CD4-positive, alpha-beta T cell treated with Interferon alpha-2 for 1 hour (primary cell): ENCODE data around the gene TFAP2C.
"Not testable (repeated sequence)": the region's sequence is repeated elsewhere in the genome, so short reads cannot be mapped to it uniquely, and the experiment has no call there.

ENCODE experiments used
- DNase-seq, 2 donors: peaks; one replicate each; pipeline ENCODE4 v3.0.0-alpha.2; 2020 to 2022

Gene TFAP2C

DNA sequence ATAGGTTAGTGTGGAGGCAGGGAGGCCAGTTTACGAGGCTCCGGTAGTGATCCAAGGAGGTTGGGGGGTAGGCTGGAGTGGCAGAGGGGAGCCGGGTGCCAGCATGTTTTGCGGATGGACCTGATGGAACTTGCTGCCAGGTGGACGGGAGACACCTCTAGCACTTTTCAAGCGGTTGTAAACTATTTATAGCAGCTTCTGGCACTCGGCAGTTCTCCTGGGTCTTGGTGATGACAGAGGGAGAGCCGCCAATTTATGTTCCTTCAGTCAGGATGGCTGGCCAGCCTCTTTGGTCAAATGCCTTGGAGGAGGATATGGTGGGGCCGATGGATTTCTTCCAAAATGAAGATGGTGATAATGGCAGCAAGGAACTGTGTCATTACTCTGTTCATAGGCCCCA is 28.8 kb downstream of the TFAP2C start:
- DNase-seq, result no peak

DNA sequence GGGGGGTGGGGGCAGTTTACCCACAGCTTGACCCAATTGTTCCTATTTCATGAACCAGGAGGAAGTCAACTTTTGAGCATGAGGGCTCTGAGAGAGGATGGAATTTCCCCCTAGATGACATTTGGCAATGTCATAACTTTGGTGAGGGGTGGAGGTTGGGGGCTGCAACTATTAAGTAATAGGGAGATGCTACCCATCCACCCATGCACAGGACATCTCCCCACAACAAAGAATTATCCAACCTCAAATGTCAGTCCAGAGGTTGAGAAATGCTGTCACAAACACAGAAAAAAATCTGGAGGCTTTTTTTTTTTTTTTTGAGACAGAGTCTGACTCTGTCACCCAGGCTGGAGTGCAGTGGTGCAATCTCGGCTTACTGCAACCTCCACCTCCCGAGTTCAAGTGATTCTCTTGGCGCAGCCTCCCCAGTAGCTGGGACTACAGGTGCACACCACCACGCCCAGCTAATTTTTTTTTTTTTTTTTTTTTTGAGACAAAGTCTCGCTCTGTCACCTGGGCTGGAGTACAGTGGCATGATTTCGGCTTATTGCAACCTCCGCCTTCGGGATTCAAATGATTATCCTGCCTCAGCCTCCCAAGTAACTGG is 29.3 kb downstream of the TFAP2C start:
- DNase-seq, result not testable (repeated sequence)

DNA sequence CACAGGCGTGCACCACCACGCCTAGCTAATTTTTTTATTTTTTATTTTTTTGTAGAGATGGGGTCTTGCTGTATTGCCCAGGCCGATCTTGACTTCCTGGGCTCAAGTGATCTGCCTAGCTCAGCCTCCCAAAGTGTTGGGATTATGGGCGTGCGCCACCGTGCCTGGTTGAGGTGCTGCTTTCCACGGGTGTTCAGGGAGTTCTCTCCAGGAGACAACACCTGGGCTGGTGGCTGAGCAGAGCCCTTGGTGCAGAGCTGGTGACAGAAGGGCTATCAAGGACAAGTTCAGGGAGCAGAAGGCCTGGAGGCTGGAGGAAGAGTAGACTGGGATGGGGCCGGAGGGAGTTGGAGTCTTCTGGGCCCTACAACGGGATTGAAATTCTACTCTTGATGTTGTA is 34.6 kb downstream of the TFAP2C start:
- DNase-seq, result no peak

DNA sequence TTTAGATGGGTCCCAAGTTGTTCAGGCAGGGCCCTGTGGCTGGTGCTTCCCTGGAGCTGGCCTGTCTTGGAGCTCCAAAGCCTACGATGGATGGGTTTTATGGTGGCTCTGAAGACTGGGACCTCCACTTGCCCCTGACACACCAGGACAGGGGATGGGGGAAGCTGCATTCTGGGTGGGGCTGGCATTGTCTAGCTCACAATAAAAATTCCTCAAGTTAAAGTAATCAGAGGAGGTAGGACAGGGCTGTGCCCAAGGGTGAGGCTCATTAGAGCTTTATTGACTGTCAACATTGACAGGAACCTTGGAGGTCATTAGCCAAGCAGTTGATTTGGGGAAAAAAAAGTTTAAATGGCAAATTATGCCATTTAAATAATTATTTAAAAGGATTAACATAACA is 35.7 kb downstream of the TFAP2C start:
- no peak for DNase-seq

DNA sequence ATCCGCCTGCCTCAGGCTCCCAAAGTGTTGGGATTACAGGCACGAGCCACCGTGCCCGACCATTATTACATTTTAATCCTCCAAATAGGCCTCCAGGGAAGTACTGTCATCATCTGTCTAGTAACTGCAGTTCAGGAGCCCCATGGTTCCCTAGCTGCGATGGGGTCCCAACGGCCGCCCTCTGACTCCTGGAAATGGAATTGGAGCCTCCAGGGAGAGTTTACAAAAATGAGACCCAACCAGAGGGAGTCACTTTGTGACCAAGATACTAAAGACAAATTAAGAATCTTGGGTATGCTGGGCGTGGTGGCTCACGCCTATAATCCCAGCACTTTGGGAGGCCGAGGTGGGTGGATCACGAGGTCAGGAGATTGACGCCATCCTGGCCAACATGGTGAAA is 36.7 kb downstream of the TFAP2C start:
- DNase-seq, result no peak

DNA sequence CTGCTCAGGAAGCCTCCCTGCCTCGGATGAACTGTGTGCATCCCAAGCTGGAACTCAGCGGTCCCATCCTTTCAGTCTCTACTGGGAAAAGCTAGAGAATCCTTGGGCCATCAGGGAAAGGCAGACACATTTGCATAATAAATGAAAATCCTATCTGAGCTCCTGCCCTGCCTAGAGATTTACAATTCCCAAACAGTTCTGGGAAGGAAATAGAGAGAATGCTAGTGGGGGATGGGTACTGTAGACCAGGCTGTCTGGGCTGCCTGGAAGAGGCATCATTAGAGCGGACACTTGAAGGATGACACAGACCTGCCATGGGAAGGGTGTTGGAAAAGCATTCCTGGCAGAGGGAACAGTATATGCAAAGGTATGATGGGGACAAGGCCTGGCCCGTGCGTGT is 44.3 kb downstream of the TFAP2C start:
- no peak for DNase-seq

DNA sequence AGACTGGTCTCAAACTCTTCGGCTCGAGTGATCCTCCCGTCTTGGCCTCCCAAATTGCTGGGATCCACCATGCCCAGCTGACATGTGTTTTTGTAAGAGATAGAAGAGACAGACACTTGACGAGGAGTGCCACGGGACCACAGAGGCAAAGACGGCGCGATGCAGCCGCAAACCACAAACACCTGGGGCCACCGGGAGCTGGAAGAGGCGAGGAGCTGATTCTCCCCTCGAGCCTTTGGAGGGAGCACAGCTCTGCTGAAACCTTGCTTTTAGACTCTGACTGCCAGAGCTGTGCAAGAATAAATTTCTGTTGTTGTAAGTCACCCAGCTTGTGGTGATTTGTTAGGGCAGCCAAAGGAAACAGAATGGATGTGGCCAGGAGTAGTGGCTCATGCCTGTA is 46.9 kb downstream of the TFAP2C start:
- no peak for DNase-seq

DNA sequence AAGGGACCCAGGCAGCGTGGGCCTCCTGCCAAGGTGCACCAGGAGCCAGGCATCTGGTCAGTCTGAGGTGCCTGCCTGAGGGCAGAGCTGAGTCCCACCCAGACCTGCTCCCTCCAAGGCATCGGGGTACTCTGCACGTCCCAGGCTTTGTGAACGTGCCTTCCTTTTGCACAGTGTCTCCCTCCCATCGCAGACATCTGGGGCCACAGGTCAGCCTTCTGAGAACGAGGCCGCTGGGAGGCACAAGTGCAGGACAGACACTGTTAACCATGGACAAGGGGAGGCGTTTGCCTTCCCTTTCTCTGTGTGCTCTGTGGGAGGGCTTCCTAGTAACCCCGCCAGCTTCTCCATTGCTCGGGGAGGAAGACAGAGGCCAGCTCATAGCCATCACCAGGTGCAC is 47.6 kb downstream of the TFAP2C start:
- no peak for DNase-seq

DNA sequence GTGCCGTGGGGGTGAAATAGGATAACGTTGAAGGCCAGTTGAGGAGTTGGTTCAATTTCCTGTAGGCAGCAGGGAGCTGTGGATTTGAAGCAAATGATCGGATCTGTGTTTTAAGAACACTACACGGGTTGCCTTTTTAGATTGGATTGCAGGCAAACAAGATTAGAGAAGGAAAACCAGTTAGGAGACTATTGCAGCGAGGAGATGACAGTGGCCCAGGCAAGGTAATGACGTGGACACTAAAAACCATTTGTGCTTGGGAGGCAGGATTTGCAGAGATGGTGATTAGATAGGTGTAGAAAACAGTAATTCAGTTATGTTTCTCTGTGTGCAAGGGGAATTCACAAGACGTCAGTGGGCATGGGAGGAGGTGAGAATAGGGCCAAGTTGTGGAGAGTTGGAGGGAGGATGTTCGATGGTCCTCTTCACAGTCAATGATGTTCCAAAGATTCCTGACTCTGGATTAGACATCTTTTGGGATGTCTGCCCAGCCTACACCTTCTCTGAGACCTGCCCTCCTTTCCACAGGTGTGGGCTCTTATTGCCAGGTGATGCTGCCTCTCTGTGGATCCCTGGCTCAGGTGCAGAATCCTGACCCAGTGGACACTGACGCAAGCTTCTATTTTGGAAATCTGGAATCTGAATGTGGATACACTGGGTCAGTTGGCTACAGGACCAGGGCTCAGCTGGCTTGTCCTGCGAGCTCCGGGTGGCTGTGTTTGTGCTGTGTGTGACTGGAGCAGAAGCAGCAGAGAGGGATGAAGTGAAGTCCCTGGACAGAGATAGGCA is 54.2 kb downstream of the TFAP2C start:
- no peak for DNase-seq

DNA sequence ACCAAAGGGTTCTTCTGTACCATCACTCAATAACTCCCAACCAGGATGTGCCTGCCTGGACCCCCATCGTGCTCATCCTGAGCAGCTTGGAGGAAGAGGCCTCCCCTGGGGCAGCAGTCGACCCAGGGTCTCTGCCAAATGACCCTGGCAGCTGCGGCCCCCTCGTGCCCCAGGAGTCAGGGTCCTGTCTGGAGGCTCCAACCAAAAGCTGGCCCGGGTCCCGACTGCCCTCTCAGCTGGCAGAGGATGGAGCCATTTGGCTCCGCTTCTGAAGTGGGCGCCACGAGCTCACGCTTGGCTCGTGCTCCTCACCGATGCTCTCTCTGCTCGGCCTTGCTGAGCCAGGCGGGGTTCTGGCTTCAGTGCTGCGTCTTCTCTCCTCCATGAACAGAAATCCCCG is 56.8 kb downstream of the TFAP2C start:
- no peak for DNase-seq

DNA sequence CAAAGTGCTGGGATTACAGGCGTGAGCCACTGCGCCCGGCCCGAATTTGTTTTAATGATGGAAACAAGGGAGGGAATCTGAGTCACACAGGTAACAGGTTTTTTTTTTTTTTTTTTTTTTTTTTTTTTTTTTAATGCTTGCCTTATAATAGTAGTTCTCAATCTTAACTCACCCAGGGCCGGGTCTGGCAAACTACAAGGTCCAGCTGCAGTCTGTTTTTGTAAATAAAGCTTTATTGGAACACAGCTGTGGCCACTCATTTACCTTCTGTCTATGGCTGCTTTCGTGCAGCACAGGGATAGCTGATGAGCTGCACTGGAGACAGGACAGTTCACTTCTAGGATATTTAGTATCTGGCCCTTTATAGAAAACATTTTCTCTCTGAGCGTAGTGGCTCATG is 58.0 kb downstream of the TFAP2C start:
- DNase-seq, result no peak

DNA sequence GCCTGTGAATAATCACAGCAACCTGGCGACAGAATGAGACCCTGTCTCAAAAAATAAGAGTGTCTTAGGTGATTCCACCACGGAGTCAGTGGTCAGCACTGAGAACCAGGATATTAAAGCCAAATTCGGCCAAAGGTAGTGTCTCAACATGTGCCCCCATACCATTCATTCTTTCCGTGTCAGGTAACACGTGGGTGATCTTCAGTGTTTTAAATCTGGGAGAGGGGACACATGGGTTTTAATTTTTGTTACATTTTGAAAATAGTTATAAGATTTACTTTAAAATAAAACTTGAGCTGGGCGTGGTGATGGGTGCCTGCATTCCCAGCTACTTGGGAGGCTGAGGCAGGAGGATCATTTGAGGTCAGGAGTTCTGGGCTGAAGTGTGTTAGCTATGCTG is 59.0 kb downstream of the TFAP2C start:
- DNase-seq, result no peak
